ENCODE data around the gene FSCN2. TPM values are rescaled to one million over a fixed set of nuclear protein-coding genes. Genes with fewer than 3 reads are reported as not detected.

The FSCN2 gene
- total and polyA plus RNA-seq, 2 experiments from 2014 or later = 0.13 to 1.6 TPM

DNA sequence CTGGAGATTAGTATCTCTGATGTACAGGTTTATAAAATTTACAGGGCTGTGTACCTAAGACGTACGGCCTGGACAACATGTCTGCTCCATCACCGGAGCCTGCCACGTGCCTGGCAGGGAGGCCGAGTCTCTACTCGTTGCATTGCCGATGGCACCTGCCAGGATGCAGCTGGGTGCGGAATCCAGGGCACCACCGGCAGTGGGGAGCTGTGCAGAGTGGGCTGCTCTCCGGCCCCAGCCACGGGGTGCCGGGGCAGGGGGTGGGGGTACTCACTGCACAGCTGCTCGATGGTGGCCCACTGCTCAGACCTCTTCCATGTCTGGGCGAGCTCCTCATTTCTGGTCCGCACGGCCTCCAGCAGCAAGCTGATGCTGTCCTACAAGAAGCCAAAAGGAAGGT, 37.1 kb downstream of the FSCN2 start:
- ATAC-seq = no peak
- DNase-seq (ENCODE audit: low spot score) = no peak
- Histone ChIP-seq H2AFZ (no peak overlapping the region), H3F3A (replicated peaks; ENCODE audit: low read depth) (no peaks in the 10 kb centered on the region; the same call in 1 of the 2 replicates), H3K79me2 (replicated peaks; ENCODE audit: insufficient read depth) (no peaks in the 10 kb centered on the region), H3K27me3 (ENCODE audit: insufficient read depth) (no peaks in the 10 kb centered on the region), H3K4me3 (no peak overlapping the region), H3K4me2 (no peak overlapping the region), H3K4me1 (ENCODE audit: insufficient read depth) (no peaks in the 10 kb centered on the region), H3K36me3 (ENCODE audit: insufficient read depth) (peaks cover 28% of the 10 kb centered on the region), H3K9me2 (ENCODE audit: insufficient read depth) (no peaks in the 10 kb centered on the region), H3K27ac (ENCODE audit: low read depth) (no peak overlapping the region), H4K20me1 (replicated peaks; ENCODE audit: insufficient read depth) (peaks cover 8% of the 10 kb centered on the region)
- peaks cover 8% of the 10 kb centered on the region for H3K27me3 Mint-ChIP-seq (ENCODE audit: insufficient read depth, low read depth, poor library complexity)
- H3K9me3 Mint-ChIP-seq = no peaks in the 10 kb centered on the region
- TF ChIP-seq JUNB (IDR thresholded peaks at IDR 0.05; ENCODE audit: unreplicated experiment) (no peak), EZH2 (IDR thresholded peaks at IDR 0.05; ENCODE audit: low read depth, unreplicated experiment) (no peak), CREB1 (CRISPR knock-in tag; IDR thresholded peaks at IDR 0.05; ENCODE audit: low read depth) (no peak), ZNF114 (CRISPR knock-in tag; IDR thresholded peaks at IDR 0.05) (no peak), EZH2phosphoT487 (IDR thresholded peaks at IDR 0.05; ENCODE audit: unreplicated experiment) (no peak)
- TF ChIP-seq, protein P1, sequence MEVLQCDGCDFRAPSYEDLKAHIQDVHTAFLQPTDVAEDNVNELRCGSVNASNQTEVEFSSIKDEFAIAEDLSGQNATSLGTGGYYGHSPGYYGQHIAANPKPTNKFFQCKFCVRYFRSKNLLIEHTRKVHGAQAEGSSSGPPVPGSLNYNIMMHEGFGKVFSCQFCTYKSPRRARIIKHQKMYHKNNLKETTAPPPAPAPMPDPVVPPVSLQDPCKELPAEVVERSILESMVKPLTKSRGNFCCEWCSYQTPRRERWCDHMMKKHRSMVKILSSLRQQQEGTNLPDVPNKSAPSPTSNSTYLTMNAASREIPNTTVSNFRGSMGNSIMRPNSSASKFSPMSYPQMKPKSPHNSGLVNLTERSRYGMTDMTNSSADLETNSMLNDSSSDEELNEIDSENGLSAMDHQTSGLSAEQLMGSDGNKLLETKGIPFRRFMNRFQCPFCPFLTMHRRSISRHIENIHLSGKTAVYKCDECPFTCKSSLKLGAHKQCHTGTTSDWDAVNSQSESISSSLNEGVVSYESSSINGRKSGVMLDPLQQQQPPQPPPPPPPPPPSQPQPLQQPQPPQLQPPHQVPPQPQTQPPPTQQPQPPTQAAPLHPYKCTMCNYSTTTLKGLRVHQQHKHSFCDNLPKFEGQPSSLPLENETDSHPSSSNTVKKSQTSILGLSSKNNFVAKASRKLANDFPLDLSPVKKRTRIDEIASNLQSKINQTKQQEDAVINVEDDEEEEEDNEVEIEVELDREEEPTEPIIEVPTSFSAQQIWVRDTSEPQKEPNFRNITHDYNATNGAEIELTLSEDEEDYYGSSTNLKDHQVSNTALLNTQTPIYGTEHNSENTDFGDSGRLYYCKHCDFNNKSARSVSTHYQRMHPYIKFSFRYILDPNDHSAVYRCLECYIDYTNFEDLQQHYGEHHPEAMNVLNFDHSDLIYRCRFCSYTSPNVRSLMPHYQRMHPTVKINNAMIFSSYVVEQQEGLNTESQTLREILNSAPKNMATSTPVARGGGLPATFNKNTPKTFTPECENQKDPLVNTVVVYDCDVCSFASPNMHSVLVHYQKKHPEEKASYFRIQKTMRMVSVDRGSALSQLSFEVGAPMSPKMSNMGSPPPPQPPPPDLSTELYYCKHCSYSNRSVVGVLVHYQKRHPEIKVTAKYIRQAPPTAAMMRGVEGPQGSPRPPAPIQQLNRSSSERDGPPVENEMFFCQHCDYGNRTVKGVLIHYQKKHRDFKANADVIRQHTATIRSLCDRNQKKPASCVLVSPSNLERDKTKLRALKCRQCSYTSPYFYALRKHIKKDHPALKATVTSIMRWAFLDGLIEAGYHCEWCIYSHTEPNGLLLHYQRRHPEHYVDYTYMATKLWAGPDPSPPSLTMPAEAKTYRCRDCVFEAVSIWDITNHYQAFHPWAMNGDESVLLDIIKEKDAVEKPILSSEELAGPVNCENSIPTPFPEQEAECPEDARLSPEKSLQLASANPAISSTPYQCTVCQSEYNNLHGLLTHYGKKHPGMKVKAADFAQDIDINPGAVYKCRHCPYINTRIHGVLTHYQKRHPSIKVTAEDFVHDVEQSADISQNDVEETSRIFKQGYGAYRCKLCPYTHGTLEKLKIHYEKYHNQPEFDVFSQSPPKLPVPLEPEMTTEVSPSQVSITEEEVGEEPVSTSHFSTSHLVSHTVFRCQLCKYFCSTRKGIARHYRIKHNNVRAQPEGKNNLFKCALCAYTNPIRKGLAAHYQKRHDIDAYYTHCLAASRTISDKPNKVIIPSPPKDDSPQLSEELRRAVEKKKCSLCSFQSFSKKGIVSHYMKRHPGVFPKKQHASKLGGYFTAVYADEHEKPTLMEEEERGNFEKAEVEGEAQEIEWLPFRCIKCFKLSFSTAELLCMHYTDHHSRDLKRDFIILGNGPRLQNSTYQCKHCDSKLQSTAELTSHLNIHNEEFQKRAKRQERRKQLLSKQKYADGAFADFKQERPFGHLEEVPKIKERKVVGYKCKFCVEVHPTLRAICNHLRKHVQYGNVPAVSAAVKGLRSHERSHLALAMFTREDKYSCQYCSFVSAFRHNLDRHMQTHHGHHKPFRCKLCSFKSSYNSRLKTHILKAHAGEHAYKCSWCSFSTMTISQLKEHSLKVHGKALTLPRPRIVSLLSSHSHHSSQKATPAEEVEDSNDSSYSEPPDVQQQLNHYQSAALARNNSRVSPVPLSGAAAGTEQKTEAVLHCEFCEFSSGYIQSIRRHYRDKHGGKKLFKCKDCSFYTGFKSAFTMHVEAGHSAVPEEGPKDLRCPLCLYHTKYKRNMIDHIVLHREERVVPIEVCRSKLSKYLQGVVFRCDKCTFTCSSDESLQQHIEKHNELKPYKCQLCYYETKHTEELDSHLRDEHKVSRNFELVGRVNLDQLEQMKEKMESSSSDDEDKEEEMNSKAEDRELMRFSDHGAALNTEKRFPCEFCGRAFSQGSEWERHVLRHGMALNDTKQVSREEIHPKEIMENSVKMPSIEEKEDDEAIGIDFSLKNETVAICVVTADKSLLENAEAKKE (CRISPR knock-in tag; IDR thresholded peaks at IDR 0.05) = no peak
- TF ChIP-seq, protein P2, sequence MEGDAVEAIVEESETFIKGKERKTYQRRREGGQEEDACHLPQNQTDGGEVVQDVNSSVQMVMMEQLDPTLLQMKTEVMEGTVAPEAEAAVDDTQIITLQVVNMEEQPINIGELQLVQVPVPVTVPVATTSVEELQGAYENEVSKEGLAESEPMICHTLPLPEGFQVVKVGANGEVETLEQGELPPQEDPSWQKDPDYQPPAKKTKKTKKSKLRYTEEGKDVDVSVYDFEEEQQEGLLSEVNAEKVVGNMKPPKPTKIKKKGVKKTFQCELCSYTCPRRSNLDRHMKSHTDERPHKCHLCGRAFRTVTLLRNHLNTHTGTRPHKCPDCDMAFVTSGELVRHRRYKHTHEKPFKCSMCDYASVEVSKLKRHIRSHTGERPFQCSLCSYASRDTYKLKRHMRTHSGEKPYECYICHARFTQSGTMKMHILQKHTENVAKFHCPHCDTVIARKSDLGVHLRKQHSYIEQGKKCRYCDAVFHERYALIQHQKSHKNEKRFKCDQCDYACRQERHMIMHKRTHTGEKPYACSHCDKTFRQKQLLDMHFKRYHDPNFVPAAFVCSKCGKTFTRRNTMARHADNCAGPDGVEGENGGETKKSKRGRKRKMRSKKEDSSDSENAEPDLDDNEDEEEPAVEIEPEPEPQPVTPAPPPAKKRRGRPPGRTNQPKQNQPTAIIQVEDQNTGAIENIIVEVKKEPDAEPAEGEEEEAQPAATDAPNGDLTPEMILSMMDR (conservative IDR thresholded peaks at IDR 0.05; ENCODE audit: low read depth in 2 of 2) = no peak
- TF ChIP-seq, protein P3, sequence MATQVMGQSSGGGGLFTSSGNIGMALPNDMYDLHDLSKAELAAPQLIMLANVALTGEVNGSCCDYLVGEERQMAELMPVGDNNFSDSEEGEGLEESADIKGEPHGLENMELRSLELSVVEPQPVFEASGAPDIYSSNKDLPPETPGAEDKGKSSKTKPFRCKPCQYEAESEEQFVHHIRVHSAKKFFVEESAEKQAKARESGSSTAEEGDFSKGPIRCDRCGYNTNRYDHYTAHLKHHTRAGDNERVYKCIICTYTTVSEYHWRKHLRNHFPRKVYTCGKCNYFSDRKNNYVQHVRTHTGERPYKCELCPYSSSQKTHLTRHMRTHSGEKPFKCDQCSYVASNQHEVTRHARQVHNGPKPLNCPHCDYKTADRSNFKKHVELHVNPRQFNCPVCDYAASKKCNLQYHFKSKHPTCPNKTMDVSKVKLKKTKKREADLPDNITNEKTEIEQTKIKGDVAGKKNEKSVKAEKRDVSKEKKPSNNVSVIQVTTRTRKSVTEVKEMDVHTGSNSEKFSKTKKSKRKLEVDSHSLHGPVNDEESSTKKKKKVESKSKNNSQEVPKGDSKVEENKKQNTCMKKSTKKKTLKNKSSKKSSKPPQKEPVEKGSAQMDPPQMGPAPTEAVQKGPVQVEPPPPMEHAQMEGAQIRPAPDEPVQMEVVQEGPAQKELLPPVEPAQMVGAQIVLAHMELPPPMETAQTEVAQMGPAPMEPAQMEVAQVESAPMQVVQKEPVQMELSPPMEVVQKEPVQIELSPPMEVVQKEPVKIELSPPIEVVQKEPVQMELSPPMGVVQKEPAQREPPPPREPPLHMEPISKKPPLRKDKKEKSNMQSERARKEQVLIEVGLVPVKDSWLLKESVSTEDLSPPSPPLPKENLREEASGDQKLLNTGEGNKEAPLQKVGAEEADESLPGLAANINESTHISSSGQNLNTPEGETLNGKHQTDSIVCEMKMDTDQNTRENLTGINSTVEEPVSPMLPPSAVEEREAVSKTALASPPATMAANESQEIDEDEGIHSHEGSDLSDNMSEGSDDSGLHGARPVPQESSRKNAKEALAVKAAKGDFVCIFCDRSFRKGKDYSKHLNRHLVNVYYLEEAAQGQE (IDR thresholded peaks at IDR 0.05; ENCODE audit: unreplicated experiment) = no peak
- TF ChIP-seq, protein P4, sequence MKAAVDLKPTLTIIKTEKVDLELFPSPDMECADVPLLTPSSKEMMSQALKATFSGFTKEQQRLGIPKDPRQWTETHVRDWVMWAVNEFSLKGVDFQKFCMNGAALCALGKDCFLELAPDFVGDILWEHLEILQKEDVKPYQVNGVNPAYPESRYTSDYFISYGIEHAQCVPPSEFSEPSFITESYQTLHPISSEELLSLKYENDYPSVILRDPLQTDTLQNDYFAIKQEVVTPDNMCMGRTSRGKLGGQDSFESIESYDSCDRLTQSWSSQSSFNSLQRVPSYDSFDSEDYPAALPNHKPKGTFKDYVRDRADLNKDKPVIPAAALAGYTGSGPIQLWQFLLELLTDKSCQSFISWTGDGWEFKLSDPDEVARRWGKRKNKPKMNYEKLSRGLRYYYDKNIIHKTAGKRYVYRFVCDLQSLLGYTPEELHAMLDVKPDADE (IDR thresholded peaks at IDR 0.05) = no peak
- no peaks in the 10 kb centered on the region for H3K4me1 Mint-ChIP-seq
- H3K4me3 Mint-ChIP-seq = no peak overlapping the region; the same call in 2 of the 3 replicates
- peaks cover 89% of the 10 kb centered on the region for H3K36me3 Mint-ChIP-seq (ENCODE audit: low read depth)
- no peak overlapping the region for H3K27ac Mint-ChIP-seq
